SU-DHL-6 (cell line): ENCODE data around the gene MXI1.

Experiments used
- H2AFZ ChIP-seq: fragments of 200-600 bp; sonication (generic); 2 replicates; pipeline ENCODE4 v1.6.1; 2014; ENCODE audit warnings: low read depth, mild to moderate bottlenecking, moderate library complexity, mixed read lengths, antibody characterized with exemption, low read length; ENCODE audit not compliant: severe bottlenecking
- H3F3A ChIP-seq: fragments of 200-600 bp; shearing (Covaris generic); 2 replicates; pipeline ENCODE4 v1.6.0; 2016; ENCODE audit warnings: antibody characterized with exemption, mild to moderate bottlenecking; ENCODE audit not compliant: insufficient read depth
- H3K27ac ChIP-seq: fragments of 200-600 bp; sonication (generic); 2 replicates; pipeline ENCODE4 v1.5.1; 2016; ENCODE audit warnings: low read depth, mild to moderate bottlenecking, low read length, moderate library complexity, mixed read lengths
- H3K27me3 ChIP-seq: fragments of 200-600 bp; sonication (generic), shearing (Covaris generic); 2 replicates; pipeline ENCODE4 v1.6.0; 2014; ENCODE audit warnings: mild to moderate bottlenecking, low read length
- H3K36me3 ChIP-seq: fragments of 200-600 bp; sonication (generic); 2 replicates; pipeline ENCODE4 v1.6.1; 2014; ENCODE audit warnings: mild to moderate bottlenecking, low read length, mixed read lengths
- H3K4me2 ChIP-seq: fragments of 300-600, 200-600 bp; shearing (Covaris generic), sonication (generic); 2 replicates; pipeline ENCODE4 v1.6.0; 2014; ENCODE audit warnings: low read length, low read depth, mild to moderate bottlenecking; ENCODE audit not compliant: poor library complexity, severe bottlenecking
- H3K4me3 ChIP-seq: fragments of 200-600 bp; sonication (generic); 2 replicates; pipeline ENCODE4 v1.5.1; 2014; ENCODE audit warnings: antibody characterized with exemption, low read length, mild to moderate bottlenecking, mixed read lengths; ENCODE audit not compliant: insufficient read depth, poor library complexity, severe bottlenecking
- H3K79me2 ChIP-seq: fragments of 200-600 bp; sonication (generic); 2 replicates; pipeline ENCODE4 v1.6.1; 2014; ENCODE audit warnings: mild to moderate bottlenecking, low read length, moderate library complexity; ENCODE audit not compliant: insufficient read depth
- H3K9ac ChIP-seq: fragments of 200-600 bp; sonication (generic); 2 replicates; pipeline ENCODE4 v1.7.0; 2014; ENCODE audit warnings: mild to moderate bottlenecking, low read length
- H3K9me2 ChIP-seq: fragments of 200-600 bp; sonication (generic); replicated peaks from 2 replicates; pipeline ENCODE4 v1.6.1; 2014; ENCODE audit warnings: low read length; ENCODE audit not compliant: insufficient read depth
- H3K9me3 ChIP-seq: fragments of 200-600 bp; sonication (generic); 2 replicates; pipeline ENCODE4 v1.6.1; 2014; ENCODE audit warnings: low read length, mixed read lengths; ENCODE audit not compliant: insufficient read depth
- H4K20me1 ChIP-seq: fragments of 200-600 bp; sonication (generic); 2 replicates; pipeline ENCODE4 v1.6.1; 2014; ENCODE audit warnings: low read depth, mild to moderate bottlenecking, antibody characterized with exemption, low read length, moderate library complexity, mixed read lengths
- EZH2phosphoT487 ChIP-seq: fragments of 200-600 bp; sonication (generic), shearing (Covaris generic); conservative IDR thresholded peaks from 2 replicates; pipeline ENCODE4 v1.6.1; 2018; ENCODE audit warnings: mild to moderate bottlenecking, antibody characterized with exemption, low read length, moderate library complexity, mixed read lengths
- TF ChIP-seq, protein P1 (sequence below): fragments of 200-600 bp; sonication (generic); IDR thresholded peaks from one replicate; pipeline ENCODE4 v1.5.1; 2017; ENCODE audit warnings: antibody characterized with exemption, mild to moderate bottlenecking, low read length, moderate library complexity; ENCODE audit not compliant: insufficient read depth, poor library complexity, severe bottlenecking

Gene MXI1

DNA sequence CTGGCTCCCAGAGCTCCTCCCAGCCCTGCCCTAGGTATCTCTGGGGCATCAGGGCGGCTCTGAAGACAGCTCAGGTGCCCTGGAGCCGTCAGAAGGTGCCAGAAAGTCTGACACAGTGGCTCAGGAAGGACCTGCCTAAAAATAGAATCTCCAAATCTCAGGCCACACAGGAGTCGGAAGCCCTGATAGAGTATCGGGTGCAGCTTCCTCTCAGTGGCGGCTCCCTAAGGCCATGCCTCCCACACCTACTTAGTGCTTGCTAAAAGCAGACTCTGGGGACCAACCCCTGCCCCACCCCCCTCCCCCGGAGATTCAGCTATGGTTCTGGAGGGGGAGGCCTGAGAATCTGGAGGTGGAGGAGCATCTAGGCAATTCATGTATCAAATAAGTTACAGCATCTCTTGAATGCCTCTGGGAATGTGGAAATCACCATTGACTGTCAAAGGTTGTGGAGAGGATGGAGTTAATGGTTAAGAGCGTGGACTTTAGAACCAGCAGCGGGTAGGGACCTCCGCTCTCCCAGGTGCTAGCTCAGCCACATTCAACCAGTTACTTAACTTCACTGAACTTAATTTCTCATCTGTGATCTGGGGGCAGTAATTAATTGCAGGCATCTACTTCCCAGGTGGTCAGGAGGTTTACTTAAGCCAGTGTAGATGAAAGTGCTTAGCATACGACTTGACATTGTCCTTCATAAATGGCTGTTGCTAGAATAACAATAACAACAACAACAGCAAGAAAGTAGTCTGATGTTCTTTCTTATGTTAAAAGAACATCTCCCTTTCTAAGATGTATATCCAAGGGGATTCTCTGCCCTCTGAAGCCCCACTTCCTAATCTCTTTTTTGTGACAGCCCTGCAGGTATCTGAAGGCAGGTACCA, 38.6 kb upstream of the MXI1 start:
- TF ChIP-seq, protein P1, sequence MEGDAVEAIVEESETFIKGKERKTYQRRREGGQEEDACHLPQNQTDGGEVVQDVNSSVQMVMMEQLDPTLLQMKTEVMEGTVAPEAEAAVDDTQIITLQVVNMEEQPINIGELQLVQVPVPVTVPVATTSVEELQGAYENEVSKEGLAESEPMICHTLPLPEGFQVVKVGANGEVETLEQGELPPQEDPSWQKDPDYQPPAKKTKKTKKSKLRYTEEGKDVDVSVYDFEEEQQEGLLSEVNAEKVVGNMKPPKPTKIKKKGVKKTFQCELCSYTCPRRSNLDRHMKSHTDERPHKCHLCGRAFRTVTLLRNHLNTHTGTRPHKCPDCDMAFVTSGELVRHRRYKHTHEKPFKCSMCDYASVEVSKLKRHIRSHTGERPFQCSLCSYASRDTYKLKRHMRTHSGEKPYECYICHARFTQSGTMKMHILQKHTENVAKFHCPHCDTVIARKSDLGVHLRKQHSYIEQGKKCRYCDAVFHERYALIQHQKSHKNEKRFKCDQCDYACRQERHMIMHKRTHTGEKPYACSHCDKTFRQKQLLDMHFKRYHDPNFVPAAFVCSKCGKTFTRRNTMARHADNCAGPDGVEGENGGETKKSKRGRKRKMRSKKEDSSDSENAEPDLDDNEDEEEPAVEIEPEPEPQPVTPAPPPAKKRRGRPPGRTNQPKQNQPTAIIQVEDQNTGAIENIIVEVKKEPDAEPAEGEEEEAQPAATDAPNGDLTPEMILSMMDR, result no peak
- no peak for TF ChIP-seq EZH2phosphoT487
- H3K4me3 ChIP-seq, result no peak overlapping the region

DNA sequence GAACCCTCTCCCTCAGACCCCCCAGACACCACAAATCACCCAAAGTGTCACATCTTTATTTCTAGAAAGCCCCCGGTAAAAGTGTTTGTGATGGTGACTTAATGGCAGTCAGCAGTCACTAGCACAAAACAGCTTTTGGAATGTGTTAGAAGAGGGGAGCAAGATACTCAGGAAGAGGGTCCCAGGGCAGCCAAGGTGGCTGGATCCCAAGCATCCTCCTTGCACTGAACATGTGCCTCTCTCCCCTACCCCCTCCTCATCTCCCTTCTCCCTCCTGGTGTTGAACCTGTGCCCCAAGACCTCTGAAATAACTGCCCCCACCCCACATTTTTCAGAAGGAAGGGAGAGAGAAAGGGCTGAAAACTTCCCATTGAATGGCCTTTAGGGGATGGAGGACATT, 37.8 kb upstream of the MXI1 start:
- H3K27me3 ChIP-seq, result no peaks in the 10 kb centered on the region
- H2AFZ ChIP-seq, result no peak overlapping the region
- no peak overlapping the region for H3K4me2 ChIP-seq
- no peak overlapping the region for H3K4me3 ChIP-seq
- no peak overlapping the region for H3K27ac ChIP-seq
- H3K36me3 ChIP-seq, result no peaks in the 10 kb centered on the region
- no peaks in the 10 kb centered on the region for H3K9me3 ChIP-seq
- H3K9me2 ChIP-seq, result no peaks in the 10 kb centered on the region
- H3F3A ChIP-seq, result no peaks in the 10 kb centered on the region
- TF ChIP-seq, protein P1, result no peak
- no peak for TF ChIP-seq EZH2phosphoT487
- no peaks in the 10 kb centered on the region for H4K20me1 ChIP-seq
- H3K9ac ChIP-seq, result no peak overlapping the region
- H3K79me2 ChIP-seq, result no peaks in the 10 kb centered on the region

More for the DNA sequence above, 38.6 kb upstream of the MXI1 start:
- H3K27me3 ChIP-seq, result no peaks in the 10 kb centered on the region
- no peak overlapping the region for H2AFZ ChIP-seq
- H3K9ac ChIP-seq, result no peak overlapping the region
- H3K9me3 ChIP-seq, result no peaks in the 10 kb centered on the region
- H3K79me2 ChIP-seq, result no peaks in the 10 kb centered on the region
- H3K9me2 ChIP-seq, result no peaks in the 10 kb centered on the region
- no peaks in the 10 kb centered on the region for H4K20me1 ChIP-seq
- no peak overlapping the region for H3K27ac ChIP-seq
- H3K4me2 ChIP-seq, result no peak overlapping the region
- H3K36me3 ChIP-seq, result no peaks in the 10 kb centered on the region
- H3F3A ChIP-seq, result no peaks in the 10 kb centered on the region

DNA sequence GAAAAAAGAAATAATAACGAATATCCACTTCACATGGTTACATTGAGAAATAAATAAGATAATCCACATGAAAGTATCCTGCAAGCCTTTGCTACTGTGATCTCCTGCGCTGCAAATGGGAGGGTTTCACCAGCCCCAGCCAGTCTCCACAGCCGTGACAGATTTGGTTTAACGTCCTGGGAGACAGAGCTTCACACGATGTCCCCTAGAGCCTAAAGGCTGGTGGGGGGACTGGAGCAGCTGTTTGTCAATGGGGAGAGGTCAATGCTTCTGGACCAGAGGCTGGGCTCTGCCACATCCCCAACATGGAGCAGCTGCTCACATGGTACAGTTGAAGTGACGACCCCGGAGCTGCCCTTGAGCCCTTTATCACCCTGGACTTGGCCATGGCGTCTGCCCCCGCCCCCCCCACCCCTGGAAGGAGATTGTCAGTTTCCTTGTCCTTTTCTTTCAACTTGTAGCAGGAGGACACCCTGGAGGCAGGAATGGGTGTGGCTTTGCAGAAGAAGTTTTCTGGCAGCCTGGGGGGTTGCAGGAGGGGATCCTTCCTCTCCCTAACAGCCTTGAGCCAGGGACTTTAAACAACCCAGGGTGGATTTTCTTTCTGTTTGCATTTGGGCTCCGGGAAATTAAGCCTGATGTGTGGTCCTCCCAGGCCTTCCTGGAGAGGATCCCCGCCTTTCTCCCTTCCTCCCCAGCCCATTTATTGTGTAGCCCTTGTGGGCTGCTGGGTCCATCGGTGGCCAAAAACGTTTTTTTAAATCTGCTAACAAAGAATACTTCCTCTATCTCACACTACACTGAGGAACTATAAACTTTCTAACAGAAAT, 37.0 kb upstream of the MXI1 start:
- Histone ChIP-seq H3K27me3 (no peaks in the 10 kb centered on the region), H3K27ac (no peak overlapping the region), H3K4me2 (no peak overlapping the region), H3K9me2 (no peaks in the 10 kb centered on the region), H3K9me3 (no peaks in the 10 kb centered on the region), H3K36me3 (no peaks in the 10 kb centered on the region), H3F3A (no peaks in the 10 kb centered on the region), H3K79me2 (no peaks in the 10 kb centered on the region), H4K20me1 (no peaks in the 10 kb centered on the region), H3K9ac (no peak overlapping the region), H3K4me3 (no peak overlapping the region), H2AFZ (no peak overlapping the region)
- TF ChIP-seq, protein P1, result no peak
- TF ChIP-seq EZH2phosphoT487, result no peak
